ENCODE measurements around the gene SFMBT1.

SFMBT1 gene

GRCh38 chr3:52874160-52874701 lies 171.6 kb downstream of the SFMBT1 start:
- Histone ChIP-seq H3K4me1 (ENCODE audit: control insufficient read depth, insufficient read depth, low read length) (no peaks in the 10 kb centered on the region), H3K36me3 (ENCODE audit: control insufficient read depth in 2 of 2, insufficient read depth in 1 of 2, low read length in 2 of 2) (peaks cover 0 to 3% of the 10 kb centered on the region in 2 experiments; a peak in 1 of 3 replicates), H3K27ac (ENCODE audit: extremely low read depth, low read depth, low read length) (no peak overlapping the region), H3K4me3 (ENCODE audit: low read depth, low read length) (no peak overlapping the region), H3K9me3 (ENCODE audit: control insufficient read depth, insufficient read depth, low read depth, low read length) (no peaks in the 10 kb centered on the region)
- POLR2A ChIA-PET: interaction anchor here (0.6 kb wide), 1 partner anchor 94 kb away, joined by 4 read pairs; no protein-coding TSS in a partner anchor
- TF ChIP-seq ZNF529 (tag by site-specific recombination; IDR thresholded peaks at IDR 0.05; ENCODE audit: insufficient replicate concordance): no peak
- peak; percentile 54; the same call in 1 of the 2 replicates for TF ChIP-seq ZNF664 (tag by site-specific recombination; IDR thresholded peaks at IDR 0.05)
- CTCF ChIA-PET: no interaction called here

DNA sequence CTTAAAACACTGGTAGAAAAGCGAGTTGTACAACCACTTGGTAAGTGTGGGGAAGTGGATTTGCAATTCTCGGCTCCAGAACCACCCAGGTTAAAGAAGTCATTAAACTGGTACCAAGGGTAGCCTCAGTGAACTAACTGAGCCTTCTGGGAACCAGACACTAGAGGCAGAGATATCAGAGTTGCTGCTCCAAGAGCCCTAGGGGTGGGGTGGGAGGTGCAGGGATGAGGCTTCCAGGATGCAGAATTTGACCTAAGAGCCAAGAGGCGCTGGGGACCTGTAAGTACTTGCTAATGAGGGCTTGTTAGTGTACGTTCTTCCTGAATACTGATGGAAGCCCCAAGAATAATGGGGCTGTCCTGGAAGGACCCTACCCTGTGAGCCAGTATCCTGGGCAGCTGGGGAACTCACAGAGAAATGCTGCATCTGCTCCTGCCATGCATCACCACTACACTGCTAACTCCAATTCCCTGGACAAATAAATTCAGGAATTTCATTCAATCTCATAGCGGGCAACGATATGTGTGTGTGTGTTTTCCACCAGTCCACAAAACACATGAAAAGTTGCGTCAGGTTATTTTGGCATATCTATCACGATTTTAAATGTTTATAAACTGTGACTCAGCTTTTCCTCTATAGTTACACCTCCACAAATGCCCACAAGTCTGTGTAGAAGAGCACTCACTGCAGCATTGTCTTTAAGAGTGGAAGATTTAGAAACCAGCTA lies 172.3 kb downstream of the SFMBT1 start:
- no peak overlapping the region for H3K27ac ChIP-seq (ENCODE audit: extremely low read depth, low read depth, low read length)
- H3K36me3 ChIP-seq (ENCODE audit: control insufficient read depth in 2 of 2, insufficient read depth in 1 of 2, low read length in 2 of 2): no peaks in the 10 kb centered on the region
- no peaks in the 10 kb centered on the region for H3K9me3 ChIP-seq (ENCODE audit: control insufficient read depth, insufficient read depth, low read depth, low read length)
- POLR2A ChIA-PET: no interaction called here
- H3K4me1 ChIP-seq (ENCODE audit: control insufficient read depth, insufficient read depth, low read length): no peaks in the 10 kb centered on the region
- no peak overlapping the region for H3K4me3 ChIP-seq (ENCODE audit: low read depth, low read length)
- TF ChIP-seq, protein P1, sequence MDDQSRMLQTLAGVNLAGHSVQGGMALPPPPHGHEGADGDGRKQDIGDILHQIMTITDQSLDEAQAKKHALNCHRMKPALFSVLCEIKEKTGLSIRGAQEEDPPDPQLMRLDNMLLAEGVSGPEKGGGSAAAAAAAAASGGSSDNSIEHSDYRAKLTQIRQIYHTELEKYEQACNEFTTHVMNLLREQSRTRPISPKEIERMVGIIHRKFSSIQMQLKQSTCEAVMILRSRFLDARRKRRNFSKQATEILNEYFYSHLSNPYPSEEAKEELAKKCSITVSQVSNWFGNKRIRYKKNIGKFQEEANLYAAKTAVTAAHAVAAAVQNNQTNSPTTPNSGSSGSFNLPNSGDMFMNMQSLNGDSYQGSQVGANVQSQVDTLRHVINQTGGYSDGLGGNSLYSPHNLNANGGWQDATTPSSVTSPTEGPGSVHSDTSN (CRISPR knock-in tag; IDR thresholded peaks at IDR 0.05): no peak
- TF ChIP-seq MEIS1 (CRISPR knock-in tag; IDR thresholded peaks at IDR 0.05; ENCODE audit: borderline replicate concordance): no peak
- TF ChIP-seq REST (tag by site-specific recombination; IDR thresholded peaks at IDR 0.05): no peak
- no peak for TF ChIP-seq HIC1 (tag by site-specific recombination; IDR thresholded peaks at IDR 0.05)
- TF ChIP-seq, protein P2, sequence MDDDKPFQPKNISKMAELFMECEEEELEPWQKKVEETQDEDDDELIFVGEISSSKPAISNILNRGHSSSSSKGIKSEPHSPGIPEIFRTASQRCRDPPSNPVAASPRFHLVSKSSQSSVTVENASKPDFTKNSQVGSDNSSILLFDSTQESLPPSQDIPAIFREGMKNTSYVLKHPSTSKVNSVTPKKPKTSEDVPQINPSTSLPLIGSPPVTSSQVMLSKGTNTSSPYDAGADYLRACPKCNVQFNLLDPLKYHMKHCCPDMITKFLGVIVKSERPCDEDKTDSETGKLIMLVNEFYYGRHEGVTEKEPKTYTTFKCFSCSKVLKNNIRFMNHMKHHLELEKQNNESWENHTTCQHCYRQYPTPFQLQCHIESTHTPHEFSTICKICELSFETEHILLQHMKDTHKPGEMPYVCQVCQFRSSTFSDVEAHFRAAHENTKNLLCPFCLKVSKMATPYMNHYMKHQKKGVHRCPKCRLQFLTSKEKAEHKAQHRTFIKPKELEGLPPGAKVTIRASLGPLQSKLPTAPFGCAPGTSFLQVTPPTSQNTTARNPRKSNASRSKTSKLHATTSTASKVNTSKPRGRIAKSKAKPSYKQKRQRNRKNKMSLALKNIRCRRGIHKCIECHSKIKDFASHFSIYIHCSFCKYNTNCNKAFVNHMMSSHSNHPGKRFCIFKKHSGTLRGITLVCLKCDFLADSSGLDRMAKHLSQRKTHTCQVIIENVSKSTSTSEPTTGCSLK (tag by site-specific recombination; IDR thresholded peaks at IDR 0.05): no peak
- TF ChIP-seq, protein P3, sequence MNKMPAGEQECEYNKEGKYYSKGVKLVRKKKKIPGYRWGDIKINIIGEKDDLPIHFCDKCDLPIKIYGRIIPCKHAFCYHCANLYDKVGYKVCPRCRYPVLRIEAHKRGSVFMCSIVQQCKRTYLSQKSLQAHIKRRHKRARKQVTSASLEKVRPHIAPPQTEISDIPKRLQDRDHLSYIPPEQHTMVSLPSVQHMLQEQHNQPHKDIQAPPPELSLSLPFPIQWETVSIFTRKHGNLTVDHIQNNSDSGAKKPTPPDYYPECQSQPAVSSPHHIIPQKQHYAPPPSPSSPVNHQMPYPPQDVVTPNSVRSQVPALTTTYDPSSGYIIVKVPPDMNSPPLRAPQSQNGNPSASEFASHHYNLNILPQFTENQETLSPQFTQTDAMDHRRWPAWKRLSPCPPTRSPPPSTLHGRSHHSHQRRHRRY (tag by site-specific recombination; IDR thresholded peaks at IDR 0.05): no peak
- TF ChIP-seq ZNF24 (tag by site-specific recombination; IDR thresholded peaks at IDR 0.05): no peak
- TF ChIP-seq, protein P4, sequence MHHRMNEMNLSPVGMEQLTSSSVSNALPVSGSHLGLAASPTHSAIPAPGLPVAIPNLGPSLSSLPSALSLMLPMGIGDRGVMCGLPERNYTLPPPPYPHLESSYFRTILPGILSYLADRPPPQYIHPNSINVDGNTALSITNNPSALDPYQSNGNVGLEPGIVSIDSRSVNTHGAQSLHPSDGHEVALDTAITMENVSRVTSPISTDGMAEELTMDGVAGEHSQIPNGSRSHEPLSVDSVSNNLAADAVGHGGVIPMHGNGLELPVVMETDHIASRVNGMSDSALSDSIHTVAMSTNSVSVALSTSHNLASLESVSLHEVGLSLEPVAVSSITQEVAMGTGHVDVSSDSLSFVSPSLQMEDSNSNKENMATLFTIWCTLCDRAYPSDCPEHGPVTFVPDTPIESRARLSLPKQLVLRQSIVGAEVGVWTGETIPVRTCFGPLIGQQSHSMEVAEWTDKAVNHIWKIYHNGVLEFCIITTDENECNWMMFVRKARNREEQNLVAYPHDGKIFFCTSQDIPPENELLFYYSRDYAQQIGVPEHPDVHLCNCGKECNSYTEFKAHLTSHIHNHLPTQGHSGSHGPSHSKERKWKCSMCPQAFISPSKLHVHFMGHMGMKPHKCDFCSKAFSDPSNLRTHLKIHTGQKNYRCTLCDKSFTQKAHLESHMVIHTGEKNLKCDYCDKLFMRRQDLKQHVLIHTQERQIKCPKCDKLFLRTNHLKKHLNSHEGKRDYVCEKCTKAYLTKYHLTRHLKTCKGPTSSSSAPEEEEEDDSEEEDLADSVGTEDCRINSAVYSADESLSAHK (tag by site-specific recombination; IDR thresholded peaks at IDR 0.05): no peak
- no peak for TF ChIP-seq ZNF112 (tag by site-specific recombination; IDR thresholded peaks at IDR 0.05)
- no peak for TF ChIP-seq ZNF26 (tag by site-specific recombination; IDR thresholded peaks at IDR 0.05)
- TF ChIP-seq ZNF302 (tag by site-specific recombination; IDR thresholded peaks at IDR 0.05; ENCODE audit: low read depth): no peak
- CTCF ChIA-PET: no interaction called here

All from HEK293 (cell line).